ENCODE data around the gene MTMR12.

The MTMR12 gene

DNA sequence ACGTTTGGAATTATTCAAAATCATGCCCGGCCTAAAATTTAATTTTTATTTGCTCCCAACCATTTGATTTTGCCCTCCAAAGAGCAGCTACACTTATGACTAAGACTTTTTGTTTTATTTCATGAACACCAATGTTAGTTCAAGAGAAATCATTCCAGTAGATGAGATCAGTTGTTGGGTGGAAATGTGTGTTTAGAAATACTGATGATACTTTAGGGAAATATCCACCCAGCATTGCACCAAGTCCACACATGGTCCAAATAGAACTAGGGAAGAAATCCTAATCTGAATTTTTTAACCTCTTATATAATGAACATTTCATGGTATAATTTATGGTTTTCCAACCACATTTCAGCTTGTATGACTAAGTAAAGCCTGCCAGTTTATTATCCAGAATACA lies 110.3 kb downstream of the MTMR12 start:
- FAIRE-seq (no peak), DNase-seq (ENCODE audit: insufficient read length, low spot score) (no peak)
- TF ChIP-seq, protein P1, sequence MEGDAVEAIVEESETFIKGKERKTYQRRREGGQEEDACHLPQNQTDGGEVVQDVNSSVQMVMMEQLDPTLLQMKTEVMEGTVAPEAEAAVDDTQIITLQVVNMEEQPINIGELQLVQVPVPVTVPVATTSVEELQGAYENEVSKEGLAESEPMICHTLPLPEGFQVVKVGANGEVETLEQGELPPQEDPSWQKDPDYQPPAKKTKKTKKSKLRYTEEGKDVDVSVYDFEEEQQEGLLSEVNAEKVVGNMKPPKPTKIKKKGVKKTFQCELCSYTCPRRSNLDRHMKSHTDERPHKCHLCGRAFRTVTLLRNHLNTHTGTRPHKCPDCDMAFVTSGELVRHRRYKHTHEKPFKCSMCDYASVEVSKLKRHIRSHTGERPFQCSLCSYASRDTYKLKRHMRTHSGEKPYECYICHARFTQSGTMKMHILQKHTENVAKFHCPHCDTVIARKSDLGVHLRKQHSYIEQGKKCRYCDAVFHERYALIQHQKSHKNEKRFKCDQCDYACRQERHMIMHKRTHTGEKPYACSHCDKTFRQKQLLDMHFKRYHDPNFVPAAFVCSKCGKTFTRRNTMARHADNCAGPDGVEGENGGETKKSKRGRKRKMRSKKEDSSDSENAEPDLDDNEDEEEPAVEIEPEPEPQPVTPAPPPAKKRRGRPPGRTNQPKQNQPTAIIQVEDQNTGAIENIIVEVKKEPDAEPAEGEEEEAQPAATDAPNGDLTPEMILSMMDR (IDR thresholded peaks at IDR 0.05; ENCODE audit: insufficient read depth, missing control alignments), result no peak

DNA sequence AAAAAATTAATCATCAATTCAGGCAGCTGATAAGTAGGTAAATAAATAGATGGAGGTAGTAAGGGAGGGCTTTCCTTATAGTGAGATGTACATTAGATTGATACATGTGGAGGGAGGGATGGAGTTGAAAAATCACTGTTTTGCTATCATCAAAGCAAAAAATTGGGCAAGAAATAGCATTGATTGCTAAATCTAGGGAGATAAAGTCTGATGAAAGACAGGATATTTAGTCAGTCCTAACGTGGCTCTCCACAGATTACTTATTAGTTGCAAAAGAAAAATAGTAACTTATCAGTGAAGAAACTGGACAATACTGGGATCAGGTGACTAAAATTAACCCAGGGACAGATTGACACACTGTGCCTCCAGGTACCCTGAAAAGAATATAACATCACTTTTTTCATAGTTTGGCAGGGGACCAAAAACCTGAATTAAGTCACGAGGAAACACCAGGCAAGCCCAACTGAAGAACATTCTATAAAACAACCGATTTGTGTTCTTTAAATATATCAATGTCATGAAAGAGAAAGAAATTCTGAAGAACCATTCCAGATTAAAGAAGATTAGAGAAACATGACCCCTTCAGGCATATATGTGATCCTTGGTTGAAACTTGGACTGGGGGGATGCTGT lies 111.5 kb downstream of the MTMR12 start:
- DNase-seq (ENCODE audit: insufficient read length, low spot score), result no peak
- no peak for FAIRE-seq
- TF ChIP-seq, protein P1 (IDR thresholded peaks at IDR 0.05; ENCODE audit: insufficient read depth, missing control alignments), result no peak

DNA sequence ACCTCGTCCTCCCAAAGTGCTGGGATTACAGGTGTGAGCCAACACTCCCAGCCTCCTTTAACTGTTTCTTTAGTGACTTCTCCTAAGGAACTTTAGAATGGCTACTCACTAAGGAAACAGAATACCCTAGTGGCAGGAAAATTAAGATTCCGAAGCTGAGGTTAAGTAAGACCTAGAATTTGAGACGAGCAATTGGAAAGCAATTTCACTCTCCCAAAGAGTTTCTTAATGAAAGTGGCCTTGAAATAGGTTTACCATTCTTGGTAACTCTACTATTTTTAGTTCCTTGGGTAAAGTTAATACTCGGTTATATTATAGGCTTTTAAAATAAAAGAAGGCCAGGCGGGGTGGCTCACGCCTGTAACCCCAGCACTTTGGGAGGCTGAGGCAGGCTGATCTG lies 115.7 kb downstream of the MTMR12 start:
- no peak for FAIRE-seq
- TF ChIP-seq, protein P1 (IDR thresholded peaks at IDR 0.05; ENCODE audit: insufficient read depth, missing control alignments), result no peak

DNA sequence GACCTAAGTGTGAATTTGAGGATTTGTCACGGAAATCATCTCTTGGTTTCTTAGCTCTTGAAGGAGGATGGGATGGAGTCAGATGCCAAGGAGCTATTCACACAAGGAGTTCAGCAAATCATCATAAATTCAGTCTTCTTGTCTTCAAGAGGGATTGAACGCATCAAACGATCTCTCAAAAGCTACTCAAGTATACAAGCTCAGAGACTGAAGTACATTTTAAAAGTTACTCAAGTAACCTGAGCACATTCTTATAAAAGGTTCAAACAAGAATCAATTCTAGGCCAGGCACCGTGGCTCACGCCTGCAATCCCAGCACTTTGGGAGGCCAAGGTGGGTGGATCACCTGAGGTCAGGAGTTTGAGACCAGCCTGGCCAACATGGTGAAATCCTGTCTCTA lies 117.5 kb downstream of the MTMR12 start:
- FAIRE-seq, result no peak
- TF ChIP-seq, protein P1 (IDR thresholded peaks at IDR 0.05; ENCODE audit: insufficient read depth, missing control alignments), result no peak
- DNase-seq (ENCODE audit: insufficient read length, low spot score), result no peak

More for the DNA sequence above, 115.7 kb downstream of the MTMR12 start:
- DNase-seq (ENCODE audit: insufficient read length, low spot score), result no peak

- FAIRE-seq, result no peak
- TF ChIP-seq, protein P1 (IDR thresholded peaks at IDR 0.05; ENCODE audit: insufficient read depth, missing control alignments), result no peak
- DNase-seq (ENCODE audit: insufficient read length, low spot score), result no peak
Observed at GRCh38 chr5:32193591-32193990, 119.1 kb downstream of the MTMR12 start.

DNA sequence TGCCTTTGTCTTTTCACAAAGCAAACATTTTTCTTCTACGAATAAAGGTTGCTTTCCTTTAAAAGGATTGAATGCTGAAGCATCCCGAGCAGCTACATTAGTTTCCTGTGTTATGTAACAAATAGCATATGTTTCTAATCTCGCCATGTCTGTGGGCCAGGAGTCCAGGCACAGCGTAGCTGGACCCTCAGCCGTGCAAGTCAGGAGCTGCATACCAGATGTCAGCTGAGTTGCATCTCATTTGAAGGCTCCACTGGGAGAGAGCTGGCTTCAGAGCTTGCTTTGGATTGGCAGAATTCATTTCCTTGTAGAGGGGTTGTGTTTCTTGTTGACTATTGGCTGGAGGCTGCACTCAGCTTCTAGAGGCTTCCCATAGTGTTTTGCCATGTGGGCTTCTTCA lies 122.6 kb downstream of the MTMR12 start:
- TF ChIP-seq, protein P1 (IDR thresholded peaks at IDR 0.05; ENCODE audit: insufficient read depth, missing control alignments), result no peak
- DNase-seq (ENCODE audit: insufficient read length, low spot score) (no peak), FAIRE-seq (no peak)

DNA sequence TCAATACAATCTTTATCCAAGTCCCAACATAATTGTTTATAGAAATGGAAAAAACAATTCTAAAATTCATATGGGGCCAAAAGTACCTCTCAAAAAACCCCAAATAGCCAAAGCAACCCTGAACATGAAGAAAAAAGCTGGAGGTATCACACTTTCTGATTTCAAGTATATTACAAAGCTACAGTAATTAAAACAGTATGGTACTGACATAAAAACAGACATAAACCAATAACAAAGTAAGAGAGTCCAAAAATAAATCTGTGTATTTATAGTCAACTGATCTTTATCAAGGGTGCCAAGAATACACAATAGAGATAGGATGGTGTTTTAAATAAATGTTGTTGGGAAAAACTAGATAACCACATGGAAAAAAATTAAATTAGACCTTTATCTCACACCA lies 125.1 kb downstream of the MTMR12 start:
- TF ChIP-seq, protein P1 (IDR thresholded peaks at IDR 0.05; ENCODE audit: insufficient read depth, missing control alignments), result no peak
- DNase-seq (ENCODE audit: insufficient read length, low spot score) (no peak), FAIRE-seq (no peak)

All from D721Med (cell line).